OCI-LY3 (cell line): ENCODE measurements around the gene TBX5.

ENCODE experiments used
- H2AFZ ChIP-seq: fragments of 200-600, 300-600 bp; shearing (Covaris generic); 2 replicates; pipeline ENCODE4 v1.6.0; 2014; ENCODE audit warnings: antibody characterized with exemption, low read depth, low read length
- H3K27ac ChIP-seq: fragments of 200-600, 300-600 bp; sonication (generic); 2 replicates; pipeline ENCODE4 v1.5.1; 2014; ENCODE audit warnings: mild to moderate bottlenecking, low read length, moderate library complexity, mixed read lengths
- H3K27me3 ChIP-seq: fragments of 200-600, 300-600 bp; sonication (generic); 2 replicates; pipeline ENCODE4 v1.6.1; 2014; ENCODE audit warnings: low read depth, low read length, mixed read lengths
- H3K36me3 ChIP-seq: fragments of 200-600, 300-600 bp; sonication (generic); replicated peaks from 2 replicates; pipeline ENCODE3; 2014; ENCODE audit warnings: low read depth, low read length, mixed read lengths
- H3K4me1 ChIP-seq: fragments of 300-600, 200-600 bp; sonication (generic); 2 replicates; pipeline ENCODE4 v1.6.1; 2014; ENCODE audit warnings: low read length, mixed read lengths
- H3K4me2 ChIP-seq: fragments of 200-600, 300-600 bp; sonication (generic); 2 replicates; pipeline ENCODE4 v1.6.1; 2014; ENCODE audit warnings: low read length, mixed read lengths
- H3K4me3 ChIP-seq: fragments of 300-600, 200-600 bp; sonication (generic); 2 replicates; pipeline ENCODE4 v1.5.1; 2014; ENCODE audit warnings: antibody characterized with exemption, mild to moderate bottlenecking, low read length, moderate library complexity
- H3K79me2 ChIP-seq: fragments of 300-600, 200-600 bp; shearing (Covaris generic); 2 replicates; pipeline ENCODE4 v1.6.1; 2014; ENCODE audit warnings: mild to moderate bottlenecking, low read length, mixed read lengths
- H3K9ac ChIP-seq: fragments of 300-600, 200-600 bp; shearing (Covaris generic); 2 replicates; pipeline ENCODE4 v1.6.0; 2014; ENCODE audit warnings: mild to moderate bottlenecking, low read length, moderate library complexity
- H3K9me3 ChIP-seq: fragments of 200-600, 300-600 bp; shearing (Covaris generic); 2 replicates; pipeline ENCODE4 v1.6.1; 2014; ENCODE audit warnings: low read length, mixed read lengths; ENCODE audit not compliant: insufficient read depth
- H4K20me1 ChIP-seq: fragments of 200-600, 300-600 bp; sonication (generic); 2 replicates; pipeline ENCODE4 v1.6.1; 2016; ENCODE audit warnings: low read length, mixed read lengths; ENCODE audit not compliant: insufficient read depth
- EZH2phosphoT487 ChIP-seq: fragments of 200-600 bp; shearing (Covaris generic); IDR thresholded peaks from 2 replicates; pipeline ENCODE4 v1.6.1; 2018; ENCODE audit warnings: antibody characterized with exemption, mixed run types, low read depth
- TF ChIP-seq, protein P1 (sequence below): fragments of 200-600, 300-600 bp; sonication (generic); IDR thresholded peaks from 2 replicates; pipeline ENCODE4 v1.5.1; 2014; ENCODE audit warnings: antibody characterized with exemption, low read length, low read depth

TBX5 gene

DNA sequence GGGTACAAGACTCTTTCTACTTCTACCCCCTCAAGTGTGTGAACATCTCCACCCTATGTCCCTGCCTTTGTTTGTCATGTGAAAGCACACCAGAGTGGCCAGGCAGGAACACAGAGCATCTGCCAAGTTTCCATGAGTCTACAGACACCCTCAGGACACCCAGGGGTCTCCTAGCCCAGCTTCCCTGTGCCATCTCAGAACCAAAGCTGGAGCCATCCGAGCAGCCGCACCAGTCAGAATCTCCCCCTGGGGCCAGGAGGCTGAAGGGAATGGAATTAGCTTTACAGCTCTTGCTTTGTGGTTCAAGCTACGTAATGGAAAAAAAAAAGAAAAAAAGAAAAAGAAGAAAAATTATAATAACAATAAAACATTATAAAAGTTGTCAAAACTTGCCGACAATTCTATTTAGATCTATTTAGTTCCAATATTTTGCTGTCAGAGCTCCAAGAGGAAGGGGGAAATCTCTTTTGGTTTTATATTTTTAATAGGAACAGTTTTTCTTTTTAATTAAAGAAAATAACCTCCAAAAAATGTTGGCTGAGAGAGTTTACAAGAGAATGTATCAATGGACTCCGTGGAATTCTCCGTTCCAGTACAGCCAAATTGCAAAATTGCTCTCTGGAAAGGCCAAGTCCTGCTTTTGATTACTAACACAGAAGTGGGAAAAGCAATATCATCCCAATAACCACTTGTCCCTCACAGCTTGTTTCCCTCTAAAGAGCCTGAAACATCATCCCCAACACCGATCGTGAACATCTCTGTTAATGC lies 37.1 kb downstream of the TBX5 start:
- Histone ChIP-seq H3K4me1 (no peaks in the 10 kb centered on the region), H4K20me1 (no peaks in the 10 kb centered on the region), H3K27me3 (no peaks in the 10 kb centered on the region), H3K4me3 (no peak overlapping the region), H3K79me2 (no peaks in the 10 kb centered on the region), H3K36me3 (no peaks in the 10 kb centered on the region), H3K9me3 (no peaks in the 10 kb centered on the region), H3K9ac (no peak overlapping the region), H3K4me2 (no peak overlapping the region), H3K27ac (no peak overlapping the region), H2AFZ (no peak overlapping the region)
- TF ChIP-seq EZH2phosphoT487: no peak
- TF ChIP-seq, protein P1, sequence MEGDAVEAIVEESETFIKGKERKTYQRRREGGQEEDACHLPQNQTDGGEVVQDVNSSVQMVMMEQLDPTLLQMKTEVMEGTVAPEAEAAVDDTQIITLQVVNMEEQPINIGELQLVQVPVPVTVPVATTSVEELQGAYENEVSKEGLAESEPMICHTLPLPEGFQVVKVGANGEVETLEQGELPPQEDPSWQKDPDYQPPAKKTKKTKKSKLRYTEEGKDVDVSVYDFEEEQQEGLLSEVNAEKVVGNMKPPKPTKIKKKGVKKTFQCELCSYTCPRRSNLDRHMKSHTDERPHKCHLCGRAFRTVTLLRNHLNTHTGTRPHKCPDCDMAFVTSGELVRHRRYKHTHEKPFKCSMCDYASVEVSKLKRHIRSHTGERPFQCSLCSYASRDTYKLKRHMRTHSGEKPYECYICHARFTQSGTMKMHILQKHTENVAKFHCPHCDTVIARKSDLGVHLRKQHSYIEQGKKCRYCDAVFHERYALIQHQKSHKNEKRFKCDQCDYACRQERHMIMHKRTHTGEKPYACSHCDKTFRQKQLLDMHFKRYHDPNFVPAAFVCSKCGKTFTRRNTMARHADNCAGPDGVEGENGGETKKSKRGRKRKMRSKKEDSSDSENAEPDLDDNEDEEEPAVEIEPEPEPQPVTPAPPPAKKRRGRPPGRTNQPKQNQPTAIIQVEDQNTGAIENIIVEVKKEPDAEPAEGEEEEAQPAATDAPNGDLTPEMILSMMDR: no peak

DNA sequence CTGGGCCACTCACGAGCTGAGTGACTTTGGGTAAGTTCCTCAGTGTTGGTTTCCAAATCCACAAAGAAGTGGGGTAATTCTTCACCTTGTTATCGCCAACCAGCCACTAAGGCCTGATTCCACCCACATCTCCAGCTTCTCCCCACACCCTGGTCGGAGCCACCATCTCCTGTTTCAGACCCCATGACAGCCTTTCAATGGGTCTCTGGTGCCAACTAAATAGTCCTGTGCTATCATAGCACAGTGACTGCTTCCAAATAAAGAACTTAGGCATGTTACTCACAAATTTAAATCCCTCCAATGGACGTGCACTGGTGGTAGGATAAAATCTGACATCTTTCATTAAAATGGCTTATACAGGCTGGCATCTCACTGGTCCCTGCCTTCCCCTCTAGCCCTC lies 44.0 kb downstream of the TBX5 start:
- Histone ChIP-seq H3K4me3 (no peak overlapping the region), H3K4me1 (no peaks in the 10 kb centered on the region), H2AFZ (no peak overlapping the region), H3K9ac (no peak overlapping the region), H3K27me3 (no peaks in the 10 kb centered on the region), H3K36me3 (no peaks in the 10 kb centered on the region), H3K79me2 (no peaks in the 10 kb centered on the region), H3K27ac (no peak overlapping the region), H4K20me1 (no peaks in the 10 kb centered on the region), H3K9me3 (no peaks in the 10 kb centered on the region), H3K4me2 (no peak overlapping the region)
- TF ChIP-seq, protein P1: no peak
- no peak for TF ChIP-seq EZH2phosphoT487

- H3K4me2 ChIP-seq: no peak overlapping the region
These were observed 44.4 kb downstream of the TBX5 start for GRCh38 chr12:114361545-114361944.

DNA sequence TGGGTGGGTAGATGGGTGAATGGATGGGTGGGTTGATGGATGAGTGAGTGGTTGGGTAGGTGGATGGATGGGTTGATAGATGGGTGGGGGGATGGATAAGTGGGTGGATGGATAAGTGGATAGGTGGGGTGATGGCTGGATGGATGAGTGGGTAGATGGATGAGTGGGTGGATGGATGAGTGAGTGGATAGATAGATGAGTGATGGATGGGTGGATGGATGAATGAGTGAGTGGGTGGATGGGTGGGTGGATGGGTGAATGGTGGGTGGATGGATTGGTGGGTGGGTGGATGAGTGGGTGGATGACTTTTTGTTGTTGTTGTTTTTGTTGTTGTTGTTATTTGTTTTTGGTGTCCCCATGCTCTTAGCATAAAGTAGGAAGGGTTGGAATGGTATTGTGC lies 45.5 kb downstream of the TBX5 start:
- Histone ChIP-seq H3K36me3 (no peaks in the 10 kb centered on the region), H3K4me1 (no peaks in the 10 kb centered on the region), H2AFZ (no peak overlapping the region)

More at GRCh38 chr12:114361545-114361944, 44.4 kb downstream of the TBX5 start:
- no peaks in the 10 kb centered on the region for H3K9me3 ChIP-seq
- H3K9ac ChIP-seq: no peak overlapping the region
- no peak overlapping the region for H3K27ac ChIP-seq
- H3K4me1 ChIP-seq: no peaks in the 10 kb centered on the region
- TF ChIP-seq EZH2phosphoT487: no peak
- TF ChIP-seq, protein P1: no peak
- H3K79me2 ChIP-seq: no peaks in the 10 kb centered on the region
- no peak overlapping the region for H2AFZ ChIP-seq
- no peaks in the 10 kb centered on the region for H4K20me1 ChIP-seq
- no peaks in the 10 kb centered on the region for H3K27me3 ChIP-seq
- H3K4me3 ChIP-seq: no peak overlapping the region
- no peaks in the 10 kb centered on the region for H3K36me3 ChIP-seq

More for the DNA sequence above, 45.5 kb downstream of the TBX5 start:
- no peak for TF ChIP-seq EZH2phosphoT487
- TF ChIP-seq, protein P1: no peak
- Histone ChIP-seq H3K9ac (no peak overlapping the region), H3K27ac (no peak overlapping the region), H3K4me2 (no peak overlapping the region), H3K4me3 (no peak overlapping the region), H3K79me2 (no peaks in the 10 kb centered on the region), H3K9me3 (no peaks in the 10 kb centered on the region), H3K27me3 (no peaks in the 10 kb centered on the region), H4K20me1 (no peaks in the 10 kb centered on the region)
